ENCODE data around the gene CARD14.
A peak's percentile ranks its signal among the peaks of the same experiment; 100 is the strongest.

The CARD14 gene

GRCh38 chr17:80216473-80217456 is 46.9 kb downstream of the CARD14 start:
- Mint-ChIP-seq H3K27ac (no peak overlapping the region), H3K27me3 (no peaks in the 10 kb centered on the region), H3K36me3 (peaks cover 34 to 45% of the 10 kb centered on the region in 2 donors)

GRCh38 chr17:80217703-80218362 is 48.0 kb downstream of the CARD14 start:
- no peak for ATAC-seq (replicated peaks)
- H3K9me3 Mint-ChIP-seq, result no peaks in the 10 kb centered on the region
- DNase-seq, result no peak
- peaks cover 25 to 38% of the 10 kb centered on the region in 2 donors for H3K4me1 Mint-ChIP-seq
- H3K36me3 Mint-ChIP-seq, result peaks cover 36 to 46% of the 10 kb centered on the region in 2 donors
- no peak overlapping the region for H3K27ac Mint-ChIP-seq
- no peak overlapping the region for H3K4me3 Mint-ChIP-seq
- H3K27me3 Mint-ChIP-seq, result no peaks in the 10 kb centered on the region

More at GRCh38 chr17:80216473-80217456, 46.9 kb downstream of the CARD14 start:
- ATAC-seq (replicated peaks), result no peak
- Mint-ChIP-seq H3K4me3 (no peak overlapping the region), H3K9me3 (no peaks in the 10 kb centered on the region), H3K4me1 (peaks cover 25 to 42% of the 10 kb centered on the region in 2 donors)
- DNase-seq, result no peak

GRCh38 chr17:80218391-80218790 is 48.6 kb downstream of the CARD14 start:
- ATAC-seq (replicated peaks) (no peak), DNase-seq (no peak)
- H3K36me3 Mint-ChIP-seq, result peaks cover 39 to 42% of the 10 kb centered on the region in 2 donors
- no peaks in the 10 kb centered on the region for H3K9me3 Mint-ChIP-seq
- no peak overlapping the region for H3K27ac Mint-ChIP-seq
- peaks cover 23 to 33% of the 10 kb centered on the region in 2 donors for H3K4me1 Mint-ChIP-seq
- H3K27me3 Mint-ChIP-seq, result no peaks in the 10 kb centered on the region
- peak overlapping the region; percentile 96 to 99 for H3K4me3 Mint-ChIP-seq

GRCh38 chr17:80219013-80219762 is 49.4 kb downstream of the CARD14 start:
- peaks cover 25 to 31% of the 10 kb centered on the region in 2 donors for H3K4me1 Mint-ChIP-seq
- peak; percentile 89 for DNase-seq

GRCh38 chr17:80219763-80220053 is 49.9 kb downstream of the CARD14 start:
- Mint-ChIP-seq H3K36me3 (peaks cover 36 to 44% of the 10 kb centered on the region in 2 donors), H3K27me3 (peaks cover 5 to 6% of the 10 kb centered on the region in 2 donors), H3K9me3 (no peaks in the 10 kb centered on the region), H3K4me1 (peaks cover 25 to 31% of the 10 kb centered on the region in 2 donors), H3K27ac (peak overlapping the region; percentile 98), H3K4me3 (peak overlapping the region; percentile 96 to 99)
- DNase-seq (peak; percentile 18), ATAC-seq (replicated peaks) (peak; percentile 50 to 59)

More at GRCh38 chr17:80219013-80219762, 49.4 kb downstream of the CARD14 start:
- Mint-ChIP-seq H3K4me3 (peak overlapping the region; percentile 96 to 99), H3K27me3 (peaks cover 4% of the 10 kb centered on the region in 2 donors), H3K36me3 (peaks cover 38 to 46% of the 10 kb centered on the region in 2 donors), H3K27ac (peak overlapping the region; percentile 98), H3K9me3 (no peaks in the 10 kb centered on the region)
- ATAC-seq (replicated peaks), result peak; percentile 93 to 94

- Mint-ChIP-seq H3K4me3 (peak within 1 kb of the TSS; percentile 96 to 99), H3K36me3 (peaks cover 32 to 41% of the 10 kb centered on the region in 2 donors), H3K27ac (peak within 1 kb of the TSS; percentile 98), H3K27me3 (peaks cover 5 to 6% of the 10 kb centered on the region in 2 donors), H3K9me3 (no peaks in the 10 kb centered on the region), H3K4me1 (peaks cover 25 to 31% of the 10 kb centered on the region in 2 donors)
- ATAC-seq (replicated peaks), result peak; percentile 65 to 70
- DNase-seq, result peak; percentile 47
Observed at GRCh38 chr17:80220054-80220735, 50.4 kb downstream of the CARD14 start, which contains the start of the genes SGSH and SLC26A11. Gene SGSH (minus strand): TSS chr17:80220333. CDS start chr17:80220313, 20 bp downstream. Gene SLC26A11 (plus strand): TSS chr17:80220427. CDS start chr17:80221561, 1,134 bp downstream.

GRCh38 chr17:80220736-80221215 is 50.9 kb downstream of the CARD14 start:
- Mint-ChIP-seq H3K9me3 (no peaks in the 10 kb centered on the region), H3K27ac (no peak overlapping the region), H3K4me3 (peak overlapping the region; percentile 70 to 99), H3K36me3 (peaks cover 30 to 38% of the 10 kb centered on the region in 2 donors), H3K27me3 (peaks cover 5 to 6% of the 10 kb centered on the region in 2 donors), H3K4me1 (peaks cover 25 to 31% of the 10 kb centered on the region in 2 donors)
- no peak for DNase-seq
- peak; percentile 0 to 3 for ATAC-seq (replicated peaks)

GRCh38 chr17:80221351-80222105 is 51.7 kb downstream of the CARD14 start:
- peaks cover 22 to 30% of the 10 kb centered on the region in 2 donors for H3K36me3 Mint-ChIP-seq
- DNase-seq (no peak), ATAC-seq (replicated peaks) (no peak)
- no peaks in the 10 kb centered on the region for H3K9me3 Mint-ChIP-seq
- H3K4me3 Mint-ChIP-seq, result peak overlapping the region; percentile 70 to 99
- peaks cover 5 to 6% of the 10 kb centered on the region in 2 donors for H3K27me3 Mint-ChIP-seq
- H3K27ac Mint-ChIP-seq, result peak overlapping the region; percentile 62
- H3K4me1 Mint-ChIP-seq, result peaks cover 22 to 31% of the 10 kb centered on the region in 2 donors

- Mint-ChIP-seq H3K36me3 (peaks cover 15 to 20% of the 10 kb centered on the region in 2 donors), H3K4me3 (no peak overlapping the region), H3K27me3 (peaks cover 5 to 6% of the 10 kb centered on the region in 2 donors), H3K27ac (no peak overlapping the region), H3K4me1 (peaks cover 20 to 31% of the 10 kb centered on the region in 2 donors), H3K9me3 (no peaks in the 10 kb centered on the region)
- DNase-seq, result no peak
- no peak for ATAC-seq (replicated peaks)
Observed at GRCh38 chr17:80222376-80223141, 52.7 kb downstream of the CARD14 start.

- Mint-ChIP-seq H3K36me3 (peaks cover 14 to 17% of the 10 kb centered on the region in 2 donors), H3K4me1 (peaks cover 18 to 28% of the 10 kb centered on the region in 2 donors), H3K27ac (no peak overlapping the region), H3K27me3 (peaks cover 5 to 6% of the 10 kb centered on the region in 2 donors), H3K4me3 (no peak overlapping the region), H3K9me3 (no peaks in the 10 kb centered on the region)
- ATAC-seq (replicated peaks) (no peak), DNase-seq (no peak)
Observed at GRCh38 chr17:80223142-80223815, 53.4 kb downstream of the CARD14 start.

GRCh38 chr17:80223838-80224497 is 54.1 kb downstream of the CARD14 start:
- ATAC-seq (replicated peaks), result no peak
- no peak overlapping the region for H3K4me3 Mint-ChIP-seq
- H3K27ac Mint-ChIP-seq, result no peak overlapping the region

More at GRCh38 chr17:80223838-80224497, 54.1 kb downstream of the CARD14 start:
- Mint-ChIP-seq H3K4me1 (peaks cover 18 to 21% of the 10 kb centered on the region in 2 donors), H3K36me3 (peaks cover 14 to 17% of the 10 kb centered on the region in 2 donors), H3K27me3 (peaks cover 5 to 6% of the 10 kb centered on the region in 2 donors), H3K9me3 (no peaks in the 10 kb centered on the region)
- DNase-seq, result no peak

All from stimulated activated naive B cell treated with anti-CD40 and anti-IgM and Interleukin-4, amounts not matched to agents 10 μg/mL and 1 μg/mL and 100 μg/mL, for 72 hours (primary cell).